Frontal cortex (tissue), 4 donors: ENCODE results near the gene EFHD2. TPM values are rescaled to one million over a fixed set of nuclear protein-coding genes. Genes with fewer than 3 reads are reported as not detected.

Experiments
- DNase-seq, 2 donors: peaks; one replicate each; pipeline ENCODE4 v3.0.0; 2012; ENCODE audit warnings: low spot score in 2 of 2
- FAIRE-seq: peaks from 2 replicates; lab custom pipeline; 2012; peaks lifted over from hg19 to GRCh38; lab: Jason Lieb, UNC
- total RNA-seq: library from RNA; depleted of rRNA; stranded (reverse); fragments of >200 nt; gene quantifications from one replicate; pipeline ENCODE4 v1.2.3, GENCODE V29; 2014
- donor health status: control.
- donor health status: control.
- donor health status: control.

EFHD2 gene
- total RNA-seq, 1 donor from 2014 or later, result 5.3 TPM

- FAIRE-seq (no peak), DNase-seq (no peak)
Observed at GRCh38 chr1:15410223-15410883, 665 bp downstream of the EFHD2 start.

DNA sequence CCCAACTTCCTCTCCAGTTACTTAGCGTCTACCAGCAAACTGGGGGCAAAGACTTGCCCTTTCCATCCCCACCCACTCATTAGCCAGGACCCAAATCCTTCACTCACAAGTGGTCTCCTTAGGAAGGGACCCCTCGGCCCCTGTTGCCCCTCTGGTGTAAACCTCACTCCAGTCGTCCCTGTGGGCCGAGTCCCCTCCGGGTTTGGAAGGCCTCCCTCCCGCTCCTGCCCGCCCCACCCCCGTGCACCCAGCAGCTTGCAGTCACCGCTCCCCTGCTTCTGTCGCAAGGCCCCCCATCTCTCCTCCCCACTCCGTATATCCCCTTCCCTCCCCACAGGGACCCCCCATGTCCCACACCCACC lies 1.2 kb downstream of the EFHD2 start:
- FAIRE-seq (no peak), DNase-seq (no peak)

- no peak for DNase-seq
- FAIRE-seq, result no peak
Observed at GRCh38 chr1:15411593-15412137, 2.0 kb downstream of the EFHD2 start.

GRCh38 chr1:15412175-15412800 lies 2.6 kb downstream of the EFHD2 start:
- FAIRE-seq (no peak), DNase-seq (no peak)

DNA sequence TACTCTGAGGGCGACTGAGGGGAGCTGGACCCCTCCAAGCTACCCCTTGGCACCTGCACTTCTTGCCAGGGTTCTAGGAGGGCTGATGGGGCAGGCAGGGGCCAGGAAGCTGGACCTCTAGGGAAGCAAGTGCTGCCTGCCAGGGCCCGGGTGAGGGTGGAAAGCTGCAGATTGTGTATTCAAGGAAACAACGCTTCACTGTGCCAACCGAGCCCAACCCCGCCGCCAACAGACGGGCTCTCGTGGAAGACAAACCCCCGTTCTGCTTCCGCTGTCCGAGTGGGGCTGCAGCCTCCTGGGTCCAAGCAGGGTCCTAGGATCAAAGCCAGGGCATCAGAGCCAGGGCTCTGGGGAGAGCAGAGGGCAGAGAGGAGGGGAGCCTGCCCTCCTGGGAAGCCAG lies 3.2 kb downstream of the EFHD2 start:
- peak in 1 of 2 donors; percentile 65 for DNase-seq
- no peak for FAIRE-seq

- FAIRE-seq (no peak), DNase-seq (no peak)
Observed at GRCh38 chr1:15413563-15414444, 4.1 kb downstream of the EFHD2 start.

GRCh38 chr1:15414445-15414983 lies 4.8 kb downstream of the EFHD2 start:
- DNase-seq, result no peak

DNA sequence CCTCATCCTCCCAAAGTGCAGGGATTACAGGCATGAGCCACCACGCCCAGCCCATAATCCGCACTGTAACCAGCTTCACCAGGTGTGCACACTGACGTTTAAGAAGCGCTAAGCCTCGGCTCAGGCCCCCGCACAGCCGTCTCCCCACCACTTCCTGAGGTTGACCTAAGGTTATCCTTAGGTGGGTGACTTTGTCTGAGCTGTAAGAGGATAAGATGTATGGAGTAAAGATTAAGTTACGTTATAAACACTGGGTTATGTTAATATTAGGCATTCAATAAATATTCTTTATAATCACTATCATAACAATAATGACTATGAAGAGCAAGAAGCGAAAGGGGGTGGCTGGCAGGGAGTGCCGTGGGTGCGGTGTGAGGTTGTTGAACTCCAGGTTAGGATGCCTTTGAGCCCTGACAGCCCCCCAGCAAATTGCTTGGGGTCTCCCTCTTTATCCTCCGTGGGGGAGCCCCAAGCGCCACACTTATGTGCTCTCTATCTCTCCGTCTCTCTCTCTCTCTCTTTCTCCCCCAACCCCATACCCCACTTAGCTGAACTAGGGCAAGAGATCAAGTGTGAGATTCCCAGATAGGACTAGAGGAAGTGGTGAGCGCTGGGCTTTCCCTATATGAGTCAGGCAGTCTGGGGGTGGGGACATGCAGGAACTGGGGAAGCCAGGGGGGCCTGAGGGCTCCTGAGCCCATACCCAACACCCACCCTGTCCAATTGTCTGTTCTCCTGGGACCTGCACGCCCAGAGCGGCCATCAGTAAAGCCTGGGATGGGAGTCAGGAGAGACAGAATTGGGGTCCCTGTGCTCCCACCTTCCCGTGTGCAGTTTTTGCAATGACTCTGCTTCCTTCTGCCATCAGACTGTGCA lies 7.6 kb downstream of the EFHD2 start:
- DNase-seq, result no peak
- FAIRE-seq, result no peak

More at GRCh38 chr1:15414445-15414983, 4.8 kb downstream of the EFHD2 start:
- FAIRE-seq, result no peak

DNA sequence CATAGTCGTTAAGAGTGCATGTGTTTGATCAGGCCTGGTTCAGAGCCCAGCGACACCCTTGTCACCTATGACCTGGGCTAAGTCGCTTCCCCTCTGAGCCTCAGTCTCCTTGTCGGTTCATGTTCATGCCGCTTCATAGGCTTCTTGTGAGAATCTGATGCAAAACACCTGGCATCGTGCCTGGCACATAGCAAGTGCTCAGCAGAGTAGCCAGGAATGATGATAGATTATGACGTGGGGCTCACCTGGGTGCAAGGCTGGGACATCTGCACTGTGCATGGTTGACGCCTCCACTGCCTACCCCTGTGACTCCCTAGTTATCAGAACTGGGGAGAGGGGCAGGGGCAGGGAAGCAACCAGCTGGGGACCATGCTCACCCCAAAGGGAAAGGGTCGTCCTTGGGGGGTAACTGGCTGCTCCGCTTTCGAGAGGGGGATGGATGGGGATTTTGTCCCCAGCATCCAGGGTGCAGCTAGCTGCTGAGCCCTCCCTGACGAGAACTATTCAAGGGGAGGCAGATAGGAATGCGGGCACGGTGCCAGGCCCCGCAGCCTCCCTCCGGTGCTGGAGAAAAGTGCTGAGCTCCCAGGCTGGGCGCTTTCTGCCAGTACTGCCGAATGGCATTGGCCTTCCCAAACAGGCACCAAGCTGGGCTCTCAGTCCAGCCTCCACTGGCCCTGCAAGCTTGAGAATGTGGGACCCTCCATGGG lies 9.3 kb downstream of the EFHD2 start:
- no peak for DNase-seq
- no peak for FAIRE-seq

GRCh38 chr1:15420853-15421465 lies 11.3 kb downstream of the EFHD2 start:
- no peak for FAIRE-seq

GRCh38 chr1:15422871-15423270 lies 13.2 kb downstream of the EFHD2 start:
- no peak for DNase-seq
- no peak for FAIRE-seq

More at GRCh38 chr1:15420853-15421465, 11.3 kb downstream of the EFHD2 start:
- DNase-seq, result no peak

DNA sequence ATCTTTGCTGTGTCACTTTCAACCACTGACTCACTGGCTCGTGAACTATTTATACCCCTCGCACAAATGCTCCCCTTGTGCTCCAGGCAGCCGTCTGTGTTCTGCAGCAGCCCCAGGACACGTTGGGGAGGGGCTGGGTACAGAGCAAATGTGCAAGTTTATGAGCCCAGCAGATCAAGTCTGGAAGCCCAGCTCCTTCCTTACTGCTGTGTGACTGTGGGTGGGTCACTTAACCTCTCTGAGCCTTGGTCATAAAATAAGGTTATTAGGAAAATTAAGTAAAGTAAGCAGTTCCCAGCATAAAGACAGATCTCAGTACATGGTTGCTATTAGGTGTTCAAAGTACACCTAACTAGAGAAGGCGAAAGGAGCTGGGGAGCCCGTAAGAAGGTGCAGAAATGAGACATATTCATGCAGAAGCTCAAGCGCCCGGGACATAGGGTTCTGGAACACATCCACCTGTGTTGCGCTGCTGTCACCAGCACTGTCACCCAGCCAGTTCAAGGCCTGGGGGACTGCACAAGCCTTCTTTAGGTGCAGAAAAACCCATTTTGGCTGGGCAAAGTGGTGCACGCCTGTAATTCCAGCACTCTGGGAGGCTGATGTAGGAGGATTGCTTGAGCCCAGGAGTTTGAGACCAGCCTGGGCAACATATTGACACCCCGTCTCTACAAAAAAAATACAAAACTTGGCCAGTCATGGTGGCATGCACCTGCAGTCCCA lies 13.8 kb downstream of the EFHD2 start:
- FAIRE-seq (no peak), DNase-seq (no peak)

- FAIRE-seq, result no peak
- no peak for DNase-seq
Observed at GRCh38 chr1:15424146-15424667, 14.5 kb downstream of the EFHD2 start.

DNA sequence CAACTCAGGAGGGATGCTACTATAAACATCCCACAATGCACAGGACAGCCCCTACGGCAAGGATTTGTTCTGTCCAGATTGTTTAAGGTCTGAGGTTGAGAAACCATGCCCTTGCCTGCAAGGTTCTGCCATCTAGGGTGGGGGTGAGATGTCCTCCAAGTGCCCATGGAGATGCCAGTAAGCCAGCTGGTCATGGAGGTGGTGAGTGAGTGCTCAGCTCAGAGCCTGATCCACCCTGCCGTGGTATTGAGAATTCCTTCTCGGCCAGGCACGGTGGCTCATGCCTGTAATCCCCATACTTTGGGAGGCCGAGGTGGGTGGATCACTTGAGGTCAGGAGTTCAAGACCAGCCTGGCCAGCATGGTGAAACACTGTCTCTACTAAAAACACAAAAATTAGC lies 15.3 kb downstream of the EFHD2 start:
- FAIRE-seq (no peak), DNase-seq (no peak)

GRCh38 chr1:15425521-15425920 lies 15.8 kb downstream of the EFHD2 start:
- FAIRE-seq, result no peak

GRCh38 chr1:15425958-15426357 lies 16.3 kb downstream of the EFHD2 start:
- FAIRE-seq (no peak), DNase-seq (no peak)

More at GRCh38 chr1:15425521-15425920, 15.8 kb downstream of the EFHD2 start:
- no peak for DNase-seq

DNA sequence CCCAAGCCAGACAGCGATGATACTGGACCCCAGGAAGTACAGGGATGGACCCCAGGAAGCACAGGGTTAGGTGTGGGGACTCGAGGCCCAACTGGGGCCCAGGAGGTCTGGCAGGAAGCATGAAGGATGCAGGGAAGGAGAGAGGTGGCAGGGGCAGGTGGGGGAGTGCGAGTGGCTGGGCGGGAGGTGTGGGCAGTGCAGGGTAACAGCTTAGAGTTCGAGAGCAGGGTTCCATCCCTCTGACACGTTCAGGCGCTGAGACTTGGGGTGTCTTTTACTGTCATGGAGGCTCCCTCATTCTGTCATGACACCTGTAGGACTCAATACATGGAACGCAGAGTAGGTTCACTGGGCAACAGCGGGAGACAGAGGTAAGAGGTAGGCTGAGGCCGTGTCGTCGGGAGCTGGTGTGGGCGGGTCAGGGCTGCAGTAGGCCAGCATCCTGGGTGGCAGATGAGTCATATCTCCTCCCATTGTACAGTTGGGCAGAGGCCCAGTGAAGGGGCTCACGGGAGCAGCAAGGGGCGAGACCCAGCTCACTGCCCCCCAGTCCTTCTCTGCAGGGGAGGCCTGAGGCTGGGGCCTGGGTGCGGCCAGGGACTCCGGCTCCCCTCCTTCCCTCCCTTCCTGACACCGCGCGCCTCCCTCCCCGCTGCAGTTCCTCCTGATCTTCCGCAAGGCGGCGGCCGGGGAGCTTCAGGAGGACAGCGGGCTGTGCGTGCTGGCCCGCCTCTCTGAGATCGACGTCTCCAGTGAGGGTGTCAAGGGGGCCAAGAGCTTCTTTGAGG lies 17.0 kb downstream of the EFHD2 start:
- no peak for DNase-seq
- no peak for FAIRE-seq
